ENCODE measurements around the gene SNX25.
"Not testable (repeated sequence)": the region's sequence is repeated elsewhere in the genome, so short reads cannot be mapped to it uniquely, and the experiment has no call there.

GRCh38 chr4:185325721-185326120 is 116.3 kb downstream of the SNX25 start:
- not testable (repeated sequence) for TF ChIP-seq CTCF, POLR2A (IDR thresholded peaks at IDR 0.05)
